HL-60 (cell line): ENCODE measurements around the gene POU2F3.

Experiments
- DNase-seq, 2 experiments: peaks; one replicate each; pipeline ENCODE4 v3.0.0-alpha.2; 2010 to 2020; ENCODE audit warnings: low read depth in 1 of 2, low spot score in 1 of 2
- H3K27ac ChIP-seq: fragments of 250-450 bp; sonication (Bioruptor Pico); replicated peaks from 2 replicates; pipeline ENCODE4 v1.5.1; 2020; ENCODE audit warnings: mild to moderate bottlenecking, moderate library complexity
- H3K27me3 ChIP-seq: fragments of 250-450 bp; sonication (Bioruptor Pico); 2 replicates; pipeline ENCODE4 v1.5.1; 2021; ENCODE audit warnings: mild to moderate bottlenecking, moderate library complexity; ENCODE audit not compliant: insufficient read depth, poor library complexity, severe bottlenecking
- H3K4me3 ChIP-seq: replicated peaks from 2 replicates; pipeline ENCODE4 v1.5.1; 2011; ENCODE audit warnings: mild to moderate bottlenecking, control low read depth, low read length; ENCODE audit not compliant: insufficient read depth
- GABPA ChIP-seq: IDR thresholded peaks from 2 replicates; pipeline ENCODE4 v1.6.1; 2012; ENCODE audit warnings: low read depth
- POLR2AphosphoS5 ChIP-seq: IDR thresholded peaks from 2 replicates; pipeline ENCODE4 v1.6.1; 2012; ENCODE audit warnings: low read depth
- SPI1 ChIP-seq: IDR thresholded peaks from 2 replicates; pipeline ENCODE4 v1.6.1; 2012; ENCODE audit warnings: low read depth, mild to moderate bottlenecking, borderline replicate concordance
- TF ChIP-seq, protein P1 (sequence below): IDR thresholded peaks from 2 replicates; pipeline ENCODE4 v1.6.1; 2012; ENCODE audit warnings: low read depth; ENCODE audit not compliant: insufficient replicate concordance
- TF ChIP-seq, protein P2 (sequence below): IDR thresholded peaks from one replicate; pipeline ENCODE4 v1.5.1; 2011; ENCODE audit warnings: low read length, control low read depth, inconsistent platforms; ENCODE audit not compliant: insufficient read depth

The POU2F3 gene

DNA sequence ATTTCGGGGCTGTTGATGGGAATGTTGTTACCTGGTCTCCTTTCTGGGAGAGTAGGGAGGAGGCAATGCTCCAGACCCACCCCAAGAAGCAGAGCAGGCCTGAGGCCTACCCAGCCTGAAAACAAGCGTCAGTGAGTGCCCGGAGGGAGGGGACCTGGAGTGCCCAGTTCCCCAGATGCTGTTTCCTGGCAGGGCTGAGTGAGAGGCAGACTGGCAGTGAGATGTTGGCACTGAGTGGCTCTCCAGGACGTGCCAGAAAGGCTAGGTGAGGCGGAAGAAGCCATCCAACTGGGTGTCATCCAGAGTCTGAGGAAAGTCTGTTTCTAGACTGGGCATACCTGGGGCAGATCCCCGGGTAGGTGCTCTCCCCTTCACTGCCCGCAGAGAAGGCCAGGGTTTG, 1.3 kb downstream of the POU2F3 start:
- TF ChIP-seq, protein P1, sequence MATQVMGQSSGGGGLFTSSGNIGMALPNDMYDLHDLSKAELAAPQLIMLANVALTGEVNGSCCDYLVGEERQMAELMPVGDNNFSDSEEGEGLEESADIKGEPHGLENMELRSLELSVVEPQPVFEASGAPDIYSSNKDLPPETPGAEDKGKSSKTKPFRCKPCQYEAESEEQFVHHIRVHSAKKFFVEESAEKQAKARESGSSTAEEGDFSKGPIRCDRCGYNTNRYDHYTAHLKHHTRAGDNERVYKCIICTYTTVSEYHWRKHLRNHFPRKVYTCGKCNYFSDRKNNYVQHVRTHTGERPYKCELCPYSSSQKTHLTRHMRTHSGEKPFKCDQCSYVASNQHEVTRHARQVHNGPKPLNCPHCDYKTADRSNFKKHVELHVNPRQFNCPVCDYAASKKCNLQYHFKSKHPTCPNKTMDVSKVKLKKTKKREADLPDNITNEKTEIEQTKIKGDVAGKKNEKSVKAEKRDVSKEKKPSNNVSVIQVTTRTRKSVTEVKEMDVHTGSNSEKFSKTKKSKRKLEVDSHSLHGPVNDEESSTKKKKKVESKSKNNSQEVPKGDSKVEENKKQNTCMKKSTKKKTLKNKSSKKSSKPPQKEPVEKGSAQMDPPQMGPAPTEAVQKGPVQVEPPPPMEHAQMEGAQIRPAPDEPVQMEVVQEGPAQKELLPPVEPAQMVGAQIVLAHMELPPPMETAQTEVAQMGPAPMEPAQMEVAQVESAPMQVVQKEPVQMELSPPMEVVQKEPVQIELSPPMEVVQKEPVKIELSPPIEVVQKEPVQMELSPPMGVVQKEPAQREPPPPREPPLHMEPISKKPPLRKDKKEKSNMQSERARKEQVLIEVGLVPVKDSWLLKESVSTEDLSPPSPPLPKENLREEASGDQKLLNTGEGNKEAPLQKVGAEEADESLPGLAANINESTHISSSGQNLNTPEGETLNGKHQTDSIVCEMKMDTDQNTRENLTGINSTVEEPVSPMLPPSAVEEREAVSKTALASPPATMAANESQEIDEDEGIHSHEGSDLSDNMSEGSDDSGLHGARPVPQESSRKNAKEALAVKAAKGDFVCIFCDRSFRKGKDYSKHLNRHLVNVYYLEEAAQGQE: no peak
- TF ChIP-seq GABPA: no peak
- no peak for TF ChIP-seq POLR2AphosphoS5
- TF ChIP-seq SPI1: no peak
- TF ChIP-seq, protein P2, sequence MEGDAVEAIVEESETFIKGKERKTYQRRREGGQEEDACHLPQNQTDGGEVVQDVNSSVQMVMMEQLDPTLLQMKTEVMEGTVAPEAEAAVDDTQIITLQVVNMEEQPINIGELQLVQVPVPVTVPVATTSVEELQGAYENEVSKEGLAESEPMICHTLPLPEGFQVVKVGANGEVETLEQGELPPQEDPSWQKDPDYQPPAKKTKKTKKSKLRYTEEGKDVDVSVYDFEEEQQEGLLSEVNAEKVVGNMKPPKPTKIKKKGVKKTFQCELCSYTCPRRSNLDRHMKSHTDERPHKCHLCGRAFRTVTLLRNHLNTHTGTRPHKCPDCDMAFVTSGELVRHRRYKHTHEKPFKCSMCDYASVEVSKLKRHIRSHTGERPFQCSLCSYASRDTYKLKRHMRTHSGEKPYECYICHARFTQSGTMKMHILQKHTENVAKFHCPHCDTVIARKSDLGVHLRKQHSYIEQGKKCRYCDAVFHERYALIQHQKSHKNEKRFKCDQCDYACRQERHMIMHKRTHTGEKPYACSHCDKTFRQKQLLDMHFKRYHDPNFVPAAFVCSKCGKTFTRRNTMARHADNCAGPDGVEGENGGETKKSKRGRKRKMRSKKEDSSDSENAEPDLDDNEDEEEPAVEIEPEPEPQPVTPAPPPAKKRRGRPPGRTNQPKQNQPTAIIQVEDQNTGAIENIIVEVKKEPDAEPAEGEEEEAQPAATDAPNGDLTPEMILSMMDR: no peak
- Histone ChIP-seq H3K27ac (no peak overlapping the region), H3K4me3 (no peak overlapping the region), H3K27me3 (peaks cover 42% of the 10 kb centered on the region)
- no peak for DNase-seq

DNA sequence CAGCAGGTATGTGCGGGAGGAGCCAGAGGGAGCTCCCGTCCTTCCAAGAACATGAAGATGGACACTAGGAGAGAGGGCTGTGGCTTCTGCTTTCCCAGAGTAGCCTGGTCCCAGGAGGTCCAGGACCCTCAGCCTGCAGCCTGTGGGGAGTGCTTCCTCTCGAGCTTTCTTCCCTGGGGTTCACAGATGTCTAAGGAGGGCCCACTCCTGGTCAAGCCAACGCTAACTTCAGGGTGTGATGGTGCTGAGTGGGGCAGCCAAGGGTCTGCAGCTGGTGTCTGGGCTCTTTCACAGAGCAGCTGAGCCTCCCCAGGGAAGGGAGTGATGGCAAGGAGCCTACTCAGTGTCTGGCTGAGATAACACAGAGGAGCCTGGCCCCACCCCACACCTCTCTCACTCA, 3.3 kb downstream of the POU2F3 start:
- no peak for DNase-seq
- no peak overlapping the region for H3K27ac ChIP-seq
- H3K27me3 ChIP-seq: peaks cover 41% of the 10 kb centered on the region
- no peak overlapping the region for H3K4me3 ChIP-seq
- TF ChIP-seq, protein P1: no peak

DNA sequence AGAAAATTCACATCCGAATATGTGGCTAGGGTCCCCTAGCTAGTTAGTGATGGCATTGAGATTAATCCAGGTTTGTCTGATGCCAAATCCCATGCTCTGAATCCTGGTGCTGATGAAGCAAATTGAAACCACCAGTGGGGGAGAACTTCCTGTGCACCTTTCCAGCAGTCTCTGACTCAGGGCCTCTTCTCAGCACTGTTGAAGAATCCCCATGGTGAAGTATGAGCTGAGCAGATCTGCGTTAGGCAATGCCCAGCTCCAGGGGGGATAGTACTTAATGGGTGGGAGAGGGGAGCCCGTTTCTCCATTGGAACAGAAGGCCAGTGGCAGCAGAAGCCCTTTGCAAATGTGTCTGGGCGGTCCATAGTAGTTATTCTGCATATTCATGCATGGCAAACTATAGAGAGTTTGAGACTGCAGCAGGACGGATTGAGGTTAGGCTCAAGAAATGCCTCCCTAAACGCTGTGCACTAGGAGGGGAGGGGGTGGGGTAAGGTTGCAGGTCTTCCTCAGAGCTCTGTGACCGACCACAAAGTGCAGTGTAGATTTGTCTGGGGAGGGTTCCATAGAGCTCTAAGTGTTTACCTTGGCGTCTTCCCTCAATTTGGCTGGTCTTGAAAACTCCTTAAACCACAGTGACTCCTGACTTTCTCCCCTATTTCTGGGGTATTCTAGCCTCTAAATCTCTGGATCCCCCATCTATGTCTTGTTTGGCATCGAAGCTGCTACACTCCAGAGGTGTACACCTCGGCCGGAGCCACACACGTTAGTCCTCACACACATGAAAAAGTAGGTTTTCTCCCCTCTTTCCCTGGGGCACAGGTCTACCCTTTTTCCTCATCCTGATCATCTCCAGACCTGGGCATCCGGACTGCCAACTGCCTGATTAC, 4.8 kb downstream of the POU2F3 start:
- DNase-seq: no peak
- Histone ChIP-seq H3K27me3 (peaks cover 36% of the 10 kb centered on the region), H3K27ac (no peak overlapping the region), H3K4me3 (no peak overlapping the region)
- TF ChIP-seq, protein P1: no peak
- TF ChIP-seq POLR2AphosphoS5: no peak
- TF ChIP-seq GABPA: no peak
- no peak for TF ChIP-seq SPI1
- TF ChIP-seq, protein P2: no peak
